Activated naive CD8-positive, alpha-beta T cell treated with anti-CD3 and anti-CD28 coated beads for 36 hours (primary cell): Measurements from ENCODE around the gene TULP4. TPM values are rescaled to one million over a fixed set of nuclear protein-coding genes. Genes with fewer than 3 reads are reported as not detected.
A peak's percentile ranks its signal among the peaks of the same experiment; 100 is the strongest.

Source experiments
- DNase-seq: peaks from one replicate; pipeline ENCODE4 v3.0.0; 2021
- H3K27ac Mint-ChIP-seq: one replicate; pipeline ENCODE4 v1.8.0; 2022; ENCODE audit warnings: mild to moderate bottlenecking, moderate library complexity, mixed read lengths
- H3K27me3 Mint-ChIP-seq: one replicate; pipeline ENCODE4 v1.8.0; 2022; ENCODE audit warnings: mild to moderate bottlenecking, mixed read lengths
- H3K36me3 Mint-ChIP-seq: one replicate; pipeline ENCODE4 v1.8.0; 2021; ENCODE audit warnings: mild to moderate bottlenecking, mixed read lengths
- H3K4me1 Mint-ChIP-seq: one replicate; pipeline ENCODE4 v1.8.0; 2021; ENCODE audit warnings: mixed read lengths
- H3K4me3 Mint-ChIP-seq: one replicate; pipeline ENCODE4 v1.8.0; 2022; ENCODE audit warnings: mild to moderate bottlenecking, moderate library complexity, mixed read lengths
- H3K9me3 Mint-ChIP-seq: one replicate; pipeline ENCODE4 v1.8.0; 2022; ENCODE audit warnings: mixed read lengths
- total RNA-seq, 2 experiments: library from RNA; stranded (reverse); gene quantifications; one replicate each; pipeline ENCODE4 v1.2.3, GENCODE V29; 2021

The TULP4 gene
- total RNA-seq, 2 experiments from 2014 or later, result 17.0 TPM

DNA sequence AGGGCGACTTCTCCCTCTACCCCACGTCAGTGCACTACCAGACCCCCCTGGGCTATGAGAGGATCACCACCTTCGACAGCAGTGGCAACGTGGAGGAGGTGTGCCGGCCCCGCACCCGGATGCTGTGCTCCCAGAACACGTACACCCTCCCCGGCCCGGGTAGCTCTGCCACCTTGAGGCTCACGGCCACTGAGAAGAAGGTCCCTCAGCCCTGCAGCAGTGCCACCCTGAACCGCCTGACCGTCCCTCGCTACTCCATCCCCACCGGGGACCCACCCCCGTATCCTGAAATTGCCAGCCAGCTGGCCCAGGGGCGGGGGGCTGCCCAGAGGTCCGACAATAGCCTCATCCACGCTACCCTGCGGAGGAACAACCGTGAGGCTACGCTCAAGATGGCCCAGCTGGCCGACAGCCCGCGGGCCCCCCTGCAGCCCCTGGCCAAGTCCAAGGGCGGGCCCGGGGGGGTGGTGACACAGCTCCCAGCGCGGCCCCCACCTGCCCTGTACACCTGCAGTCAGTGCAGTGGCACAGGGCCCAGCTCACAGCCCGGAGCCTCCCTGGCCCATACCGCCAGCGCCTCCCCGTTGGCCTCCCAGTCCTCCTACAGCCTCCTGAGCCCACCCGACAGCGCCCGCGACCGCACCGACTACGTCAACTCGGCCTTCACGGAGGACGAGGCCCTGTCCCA is 190.1 kb downstream of the TULP4 start:
- no peaks in the 10 kb centered on the region for H3K27me3 Mint-ChIP-seq
- no peak for DNase-seq
- no peaks in the 10 kb centered on the region for H3K4me1 Mint-ChIP-seq
- H3K4me3 Mint-ChIP-seq, result no peak overlapping the region
- peaks cover 9% of the 10 kb centered on the region for H3K36me3 Mint-ChIP-seq
- no peak overlapping the region for H3K27ac Mint-ChIP-seq
- H3K9me3 Mint-ChIP-seq, result no peaks in the 10 kb centered on the region

DNA sequence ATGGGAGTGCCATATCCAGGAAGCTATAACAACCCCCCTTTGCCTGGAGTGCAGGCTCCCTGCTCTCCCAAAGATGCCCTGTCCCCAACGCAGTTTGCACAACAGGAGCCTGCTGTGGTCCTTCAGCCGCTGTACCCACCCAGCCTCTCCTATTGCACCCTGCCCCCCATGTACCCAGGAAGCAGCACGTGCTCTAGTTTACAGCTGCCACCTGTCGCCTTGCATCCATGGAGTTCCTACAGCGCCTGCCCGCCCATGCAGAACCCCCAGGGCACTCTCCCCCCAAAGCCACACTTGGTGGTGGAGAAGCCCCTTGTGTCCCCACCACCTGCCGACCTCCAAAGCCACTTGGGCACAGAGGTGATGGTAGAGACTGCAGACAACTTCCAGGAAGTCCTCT is 191.0 kb downstream of the TULP4 start:
- Mint-ChIP-seq H3K4me3 (no peak overlapping the region), H3K27me3 (no peaks in the 10 kb centered on the region), H3K9me3 (no peaks in the 10 kb centered on the region), H3K36me3 (peaks cover 9% of the 10 kb centered on the region), H3K4me1 (no peaks in the 10 kb centered on the region), H3K27ac (no peak overlapping the region)
- DNase-seq, result no peak

DNA sequence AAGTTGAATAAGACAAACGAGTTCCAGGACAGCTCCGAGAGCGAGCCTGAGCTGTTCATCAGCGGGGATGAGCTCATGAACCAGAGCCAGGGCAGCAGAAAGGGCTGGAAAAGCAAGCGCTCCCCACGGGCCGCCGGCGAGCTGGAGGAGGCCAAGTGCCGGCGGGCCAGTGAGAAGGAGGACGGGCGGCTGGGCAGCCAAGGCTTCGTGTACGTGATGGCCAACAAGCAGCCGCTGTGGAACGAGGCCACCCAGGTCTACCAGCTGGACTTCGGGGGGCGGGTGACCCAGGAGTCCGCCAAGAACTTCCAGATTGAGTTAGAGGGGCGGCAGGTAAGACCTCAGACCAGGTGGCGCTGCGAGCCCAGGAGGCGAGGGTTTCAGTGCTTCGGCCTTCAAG is 191.6 kb downstream of the TULP4 start:
- no peak for DNase-seq
- Mint-ChIP-seq H3K4me1 (no peaks in the 10 kb centered on the region), H3K27ac (no peak overlapping the region), H3K4me3 (no peak overlapping the region), H3K9me3 (no peaks in the 10 kb centered on the region), H3K36me3 (peaks cover 9% of the 10 kb centered on the region), H3K27me3 (no peaks in the 10 kb centered on the region)

DNA sequence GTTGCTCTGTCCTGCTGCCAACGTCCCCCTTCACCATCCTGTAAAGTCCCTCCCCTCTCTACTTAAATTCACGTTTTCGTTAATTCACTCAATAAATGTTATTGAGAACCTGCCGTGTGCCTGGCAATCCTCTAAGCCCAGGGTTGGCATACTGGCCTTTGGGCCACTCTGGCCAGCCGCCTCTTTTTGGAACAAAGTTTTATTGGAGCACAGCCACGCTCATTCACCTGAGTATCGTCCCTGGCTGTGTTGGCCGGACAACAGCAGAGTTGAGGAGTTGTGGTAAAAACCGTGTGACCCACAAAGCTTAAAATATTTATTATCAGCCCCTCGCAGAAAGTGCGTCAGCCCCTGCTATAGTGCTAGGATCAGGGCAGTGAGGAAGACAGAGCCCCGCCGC is 192.9 kb downstream of the TULP4 start:
- no peak overlapping the region for H3K4me3 Mint-ChIP-seq
- no peaks in the 10 kb centered on the region for H3K4me1 Mint-ChIP-seq
- H3K9me3 Mint-ChIP-seq, result no peaks in the 10 kb centered on the region
- H3K36me3 Mint-ChIP-seq, result peaks cover 9% of the 10 kb centered on the region
- no peaks in the 10 kb centered on the region for H3K27me3 Mint-ChIP-seq
- no peak overlapping the region for H3K27ac Mint-ChIP-seq
- DNase-seq, result no peak

DNA sequence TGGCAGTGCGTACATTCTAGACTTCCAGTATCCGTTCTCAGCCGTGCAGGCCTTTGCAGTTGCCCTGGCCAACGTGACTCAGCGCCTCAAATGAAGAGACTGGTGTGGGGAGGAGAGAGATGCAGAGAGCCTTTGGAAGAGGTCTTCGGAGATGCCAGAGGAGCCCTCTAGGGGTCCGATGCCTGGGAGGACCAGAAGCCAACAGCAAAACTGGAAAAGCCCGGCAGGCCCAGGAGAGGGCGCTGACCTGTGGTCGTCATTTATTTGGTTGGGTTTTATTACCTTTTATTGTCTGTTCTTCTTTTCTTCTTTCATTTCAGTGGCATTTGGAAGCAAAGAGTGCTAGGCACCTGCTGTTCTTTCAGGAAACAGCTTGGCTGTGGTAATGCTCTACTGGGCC is 194.3 kb downstream of the TULP4 start:
- Mint-ChIP-seq H3K36me3 (peaks cover 9% of the 10 kb centered on the region), H3K27me3 (no peaks in the 10 kb centered on the region), H3K27ac (no peak overlapping the region), H3K4me3 (no peak overlapping the region), H3K9me3 (no peaks in the 10 kb centered on the region), H3K4me1 (no peaks in the 10 kb centered on the region)
- DNase-seq, result no peak

DNA sequence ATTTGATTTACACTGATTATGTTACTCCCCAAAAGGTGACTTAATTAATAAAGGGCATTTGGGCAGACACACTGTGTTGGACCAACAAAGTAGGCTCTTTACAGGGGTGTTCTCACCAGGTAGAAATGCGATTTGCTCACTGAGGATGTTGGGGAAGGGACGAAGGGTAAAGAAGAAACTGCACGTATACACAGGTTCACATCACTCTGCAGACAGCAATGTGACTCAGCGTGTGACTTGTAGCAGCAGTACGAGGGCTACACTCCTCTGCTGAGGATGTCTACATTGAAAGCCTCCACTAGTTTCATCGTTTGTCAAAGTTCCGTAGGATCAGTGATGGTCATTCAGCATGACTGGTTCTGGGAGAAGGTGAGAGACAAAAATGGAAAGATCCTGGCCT is 194.9 kb downstream of the TULP4 start:
- no peak overlapping the region for H3K27ac Mint-ChIP-seq
- peaks cover 9% of the 10 kb centered on the region for H3K36me3 Mint-ChIP-seq
- no peak for DNase-seq
- H3K4me1 Mint-ChIP-seq, result no peaks in the 10 kb centered on the region
- H3K9me3 Mint-ChIP-seq, result no peaks in the 10 kb centered on the region
- H3K4me3 Mint-ChIP-seq, result no peak overlapping the region
- H3K27me3 Mint-ChIP-seq, result no peaks in the 10 kb centered on the region

DNA sequence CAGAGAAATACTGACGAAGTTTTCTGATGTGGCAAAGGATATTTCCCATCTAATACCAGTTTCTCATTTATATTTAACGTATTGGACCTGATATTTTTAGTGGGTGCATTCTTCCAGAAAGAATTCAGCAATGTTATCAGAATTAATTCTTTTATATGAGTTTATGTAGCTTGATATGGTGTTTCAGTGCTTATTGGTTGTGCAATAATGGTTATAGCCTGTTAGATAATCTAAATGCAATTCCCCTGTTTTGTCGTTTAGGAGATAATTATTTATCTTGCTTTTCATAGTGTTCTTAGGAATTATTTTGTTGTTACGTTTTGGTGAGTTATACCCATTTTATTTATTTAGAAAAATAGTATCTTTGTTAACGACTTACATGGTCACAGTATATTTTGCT is 196.2 kb downstream of the TULP4 start:
- DNase-seq, result no peak
- H3K4me1 Mint-ChIP-seq, result no peaks in the 10 kb centered on the region
- H3K27me3 Mint-ChIP-seq, result no peaks in the 10 kb centered on the region
- H3K4me3 Mint-ChIP-seq, result no peak overlapping the region
- H3K36me3 Mint-ChIP-seq, result peaks cover 4% of the 10 kb centered on the region
- H3K27ac Mint-ChIP-seq, result no peak overlapping the region
- H3K9me3 Mint-ChIP-seq, result no peaks in the 10 kb centered on the region

DNA sequence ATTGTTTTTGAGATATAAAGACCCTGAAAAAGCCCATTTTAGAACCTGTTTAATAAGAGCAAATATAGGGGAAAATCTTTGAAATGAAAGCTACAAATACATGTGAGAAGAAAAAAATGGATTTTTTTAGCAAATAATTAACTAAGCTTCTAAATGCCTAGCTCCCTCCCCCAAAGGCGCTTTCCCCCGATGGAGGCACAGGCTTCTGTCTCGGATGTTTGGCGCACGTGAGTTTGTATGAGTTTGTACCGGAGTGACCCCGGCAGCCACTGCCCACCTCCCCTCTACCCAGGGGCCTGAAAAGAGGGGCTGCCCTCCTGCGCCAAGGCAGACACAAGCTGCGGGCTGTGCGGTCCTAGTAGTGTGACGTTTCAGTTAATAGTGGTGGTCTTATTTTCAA is 197.2 kb downstream of the TULP4 start:
- DNase-seq, result no peak
- Mint-ChIP-seq H3K27ac (no peak overlapping the region), H3K4me1 (peaks cover 7% of the 10 kb centered on the region), H3K4me3 (no peak overlapping the region), H3K9me3 (no peaks in the 10 kb centered on the region), H3K27me3 (no peaks in the 10 kb centered on the region), H3K36me3 (peaks cover 3% of the 10 kb centered on the region)

DNA sequence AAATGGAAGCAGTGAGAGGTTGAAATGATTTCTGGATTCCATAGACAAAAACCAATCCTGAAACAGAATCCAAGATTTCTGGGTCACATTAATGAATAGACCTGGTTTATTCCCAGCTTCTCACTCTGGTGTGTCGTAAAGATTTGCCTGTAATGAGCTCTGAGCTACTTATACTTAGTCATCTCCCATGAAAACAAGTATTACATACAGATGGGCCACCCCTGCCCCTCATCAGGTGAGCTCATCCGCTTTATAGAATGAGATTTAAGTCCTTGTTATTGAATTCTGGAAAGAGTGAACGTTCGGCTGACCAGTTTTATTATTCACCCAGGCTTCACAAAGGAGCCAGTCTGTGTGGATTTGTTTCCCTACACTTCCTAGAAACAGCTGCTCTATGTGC is 200.5 kb downstream of the TULP4 start:
- peaks cover 25% of the 10 kb centered on the region for H3K27me3 Mint-ChIP-seq
- no peaks in the 10 kb centered on the region for H3K36me3 Mint-ChIP-seq
- H3K4me1 Mint-ChIP-seq, result peaks cover 20% of the 10 kb centered on the region
- no peak overlapping the region for H3K4me3 Mint-ChIP-seq
- DNase-seq, result no peak
- no peaks in the 10 kb centered on the region for H3K9me3 Mint-ChIP-seq
- H3K27ac Mint-ChIP-seq, result no peak overlapping the region

DNA sequence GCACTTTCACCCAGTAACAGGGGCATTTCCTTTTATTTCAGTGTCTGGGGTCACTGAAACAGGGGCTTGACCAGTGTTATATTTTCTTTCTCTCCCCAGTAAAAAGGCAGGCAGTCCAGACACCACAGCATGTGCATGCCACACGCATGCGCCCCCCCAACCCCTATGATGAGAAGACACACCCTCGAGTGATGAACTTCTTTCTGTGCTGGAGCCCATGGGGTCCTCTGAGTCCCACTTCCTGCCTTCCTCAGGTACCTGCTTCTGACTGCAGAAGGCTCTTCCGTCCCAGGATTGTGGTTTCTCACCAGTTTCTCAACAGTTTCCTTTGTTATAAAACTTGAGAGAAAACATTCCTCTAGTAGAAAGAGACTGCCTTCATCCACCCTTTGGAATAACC is 201.9 kb downstream of the TULP4 start:
- no peak overlapping the region for H3K4me3 Mint-ChIP-seq
- H3K4me1 Mint-ChIP-seq, result peaks cover 27% of the 10 kb centered on the region
- H3K9me3 Mint-ChIP-seq, result no peaks in the 10 kb centered on the region
- H3K27ac Mint-ChIP-seq, result no peak overlapping the region
- H3K27me3 Mint-ChIP-seq, result peaks cover 35% of the 10 kb centered on the region
- DNase-seq, result no peak
- H3K36me3 Mint-ChIP-seq, result no peaks in the 10 kb centered on the region

DNA sequence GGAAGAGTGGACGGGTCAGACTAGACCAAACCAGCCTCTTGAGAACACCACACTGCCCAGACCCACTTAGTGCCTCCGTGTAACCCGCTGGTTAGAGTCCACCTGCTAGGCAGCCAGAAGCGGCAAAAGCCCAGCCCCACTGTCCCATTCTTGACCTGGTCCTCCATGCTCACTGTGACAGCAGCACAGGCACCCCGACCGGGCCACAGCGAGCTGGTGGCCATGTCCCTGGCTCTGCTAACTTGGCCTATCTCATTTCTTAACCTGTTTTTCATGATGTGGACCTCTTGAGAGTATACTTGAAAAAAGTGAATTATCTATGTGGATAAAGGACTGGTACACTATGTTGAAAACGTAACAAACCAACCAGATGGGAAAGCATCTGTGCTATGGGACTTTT is 202.7 kb downstream of the TULP4 start:
- H3K36me3 Mint-ChIP-seq, result no peaks in the 10 kb centered on the region
- no peak overlapping the region for H3K27ac Mint-ChIP-seq
- peaks cover 27% of the 10 kb centered on the region for H3K4me1 Mint-ChIP-seq

DNA sequence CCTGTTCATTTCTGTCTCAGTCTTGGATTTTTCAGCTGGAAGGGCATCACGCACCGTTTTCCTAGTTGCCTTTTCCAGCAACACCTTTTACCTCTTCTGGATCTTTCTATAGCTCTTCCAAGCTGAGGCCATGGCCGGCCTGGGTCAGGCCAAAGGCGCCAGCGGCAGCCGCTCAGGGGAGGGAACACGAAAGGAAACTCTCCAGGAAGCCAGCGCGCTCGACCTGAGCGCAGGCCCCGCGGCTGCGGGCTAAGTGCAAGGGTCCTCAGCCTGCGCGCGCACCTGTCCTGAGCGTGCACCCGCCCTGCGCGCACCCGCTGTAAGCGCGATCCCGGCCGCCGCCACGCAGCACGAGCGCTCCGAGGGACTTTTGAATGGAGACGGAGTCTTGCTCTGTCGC is 203.8 kb downstream of the TULP4 start:
- DNase-seq, result no peak
- Mint-ChIP-seq H3K27ac (no peak overlapping the region), H3K9me3 (no peaks in the 10 kb centered on the region), H3K4me1 (peaks cover 27% of the 10 kb centered on the region), H3K36me3 (no peaks in the 10 kb centered on the region), H3K4me3 (no peak overlapping the region), H3K27me3 (peaks cover 53% of the 10 kb centered on the region)

More for the DNA sequence above, 202.7 kb downstream of the TULP4 start:
- DNase-seq, result no peak
- H3K9me3 Mint-ChIP-seq, result no peaks in the 10 kb centered on the region
- no peak overlapping the region for H3K4me3 Mint-ChIP-seq
- H3K27me3 Mint-ChIP-seq, result peaks cover 42% of the 10 kb centered on the region

DNA sequence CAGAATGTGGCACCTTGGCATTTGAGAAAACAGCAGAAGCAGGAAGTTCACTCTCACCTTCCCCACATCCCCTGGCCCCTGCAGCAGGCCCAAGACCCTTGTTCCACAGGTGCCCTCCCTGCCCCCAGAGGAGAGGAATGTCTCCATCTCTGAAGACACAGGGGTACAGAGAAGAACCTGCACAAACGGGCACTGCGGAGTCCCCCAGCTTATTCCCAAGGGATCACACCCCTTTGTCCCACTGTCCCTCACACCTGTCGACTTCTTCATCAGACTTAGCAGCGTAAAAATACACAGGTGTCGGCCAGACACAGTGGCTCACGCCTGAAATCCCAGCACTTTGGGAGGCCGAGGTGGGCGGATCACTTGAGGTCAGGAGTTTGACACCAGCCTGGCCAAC is 204.8 kb downstream of the TULP4 start:
- no peak overlapping the region for H3K4me3 Mint-ChIP-seq
- H3K4me1 Mint-ChIP-seq, result peaks cover 27% of the 10 kb centered on the region
- H3K27me3 Mint-ChIP-seq, result peaks cover 56% of the 10 kb centered on the region
- H3K36me3 Mint-ChIP-seq, result no peaks in the 10 kb centered on the region
- no peak overlapping the region for H3K27ac Mint-ChIP-seq
- no peak for DNase-seq
- H3K9me3 Mint-ChIP-seq, result no peaks in the 10 kb centered on the region

DNA sequence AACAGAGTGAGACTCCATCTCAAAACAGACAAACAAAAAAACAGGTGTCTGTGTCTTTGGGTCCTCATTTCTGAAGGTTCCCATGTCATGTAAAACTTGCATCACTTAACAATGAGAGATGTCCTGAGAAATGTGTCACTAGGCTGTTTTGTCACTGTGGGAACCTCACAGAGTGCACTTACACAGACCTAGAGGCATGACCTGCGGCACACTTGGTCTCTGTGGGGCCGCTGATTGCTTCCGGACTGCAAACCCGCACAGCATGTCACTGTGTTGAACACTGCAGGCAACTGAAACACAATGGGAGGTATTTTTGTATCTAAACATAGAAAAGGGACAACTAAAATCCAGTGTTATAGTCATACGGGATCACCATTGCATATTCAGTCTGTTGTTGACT is 205.3 kb downstream of the TULP4 start:
- Mint-ChIP-seq H3K4me3 (no peak overlapping the region), H3K27ac (no peak overlapping the region), H3K4me1 (peaks cover 27% of the 10 kb centered on the region), H3K36me3 (no peaks in the 10 kb centered on the region), H3K9me3 (no peaks in the 10 kb centered on the region), H3K27me3 (peaks cover 57% of the 10 kb centered on the region)
- DNase-seq, result no peak

DNA sequence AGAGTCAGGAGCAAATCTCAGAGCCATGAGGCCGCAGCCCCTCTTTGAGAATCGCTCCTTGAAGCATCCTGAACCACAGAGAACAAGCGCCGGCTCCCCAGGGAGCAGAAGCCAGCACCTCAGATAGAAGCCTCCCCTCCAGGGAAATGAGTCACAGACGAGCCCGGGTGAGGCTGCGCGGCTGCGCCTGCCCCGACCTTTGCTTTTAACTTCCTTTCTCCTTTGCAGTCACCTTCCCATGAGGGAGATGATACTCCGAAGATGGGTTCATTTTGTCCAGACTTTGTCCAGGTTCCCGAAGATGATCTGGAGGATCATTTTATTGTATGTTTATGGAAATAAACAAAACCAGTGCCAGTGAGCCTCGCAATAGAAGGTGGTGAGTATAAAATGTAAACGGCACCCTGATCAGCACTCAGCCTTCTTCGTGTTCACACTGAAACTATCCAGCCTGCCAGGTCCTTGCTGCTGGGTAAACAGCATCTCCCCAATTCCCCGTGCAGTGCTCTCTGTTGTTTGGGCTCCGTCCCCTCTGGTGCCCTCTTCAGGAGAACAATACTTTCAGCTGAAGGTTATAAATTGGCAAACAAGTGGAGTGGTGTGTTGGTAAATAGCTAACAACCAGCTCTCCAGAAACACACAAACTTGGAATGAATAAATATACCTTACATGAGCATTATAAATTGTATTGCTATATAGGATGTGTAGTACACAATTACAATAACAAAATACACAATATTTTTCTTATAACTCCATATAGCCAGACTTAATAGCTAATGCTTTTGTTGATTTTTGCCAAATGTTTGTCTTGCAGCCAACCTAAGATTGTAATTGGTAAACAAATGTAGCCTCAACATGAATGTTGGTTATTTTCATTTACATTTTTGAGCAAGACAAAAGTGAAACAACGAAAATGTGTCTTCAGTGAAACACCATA is 206.2 kb downstream of the TULP4 start:
- peaks cover 27% of the 10 kb centered on the region for H3K4me1 Mint-ChIP-seq
- DNase-seq, result peak; percentile 53
- no peaks in the 10 kb centered on the region for H3K36me3 Mint-ChIP-seq
- H3K4me3 Mint-ChIP-seq, result peak overlapping the region; percentile 75
- peak overlapping the region; percentile 6 for H3K27ac Mint-ChIP-seq
- no peaks in the 10 kb centered on the region for H3K9me3 Mint-ChIP-seq
- H3K27me3 Mint-ChIP-seq, result peaks cover 65% of the 10 kb centered on the region

DNA sequence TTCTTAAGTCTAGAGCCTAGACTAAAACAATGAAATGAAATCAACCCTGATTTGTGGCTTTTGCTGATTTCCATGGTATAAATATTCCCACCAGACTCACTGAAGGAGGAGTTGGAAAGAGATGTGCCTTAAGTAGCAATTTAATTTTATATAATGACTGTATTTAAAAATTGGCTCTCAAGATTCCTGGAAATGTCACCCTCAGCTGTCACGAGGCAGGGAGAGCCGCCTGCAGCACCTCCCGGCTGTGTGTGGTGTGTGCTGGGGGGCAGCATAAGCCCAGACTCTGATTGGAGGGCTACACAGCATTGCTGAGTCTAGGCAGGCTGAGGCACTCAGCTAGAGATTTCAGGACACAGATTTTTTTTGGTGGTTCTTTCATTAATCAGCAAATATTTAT is 207.0 kb downstream of the TULP4 start:
- Mint-ChIP-seq H3K9me3 (no peaks in the 10 kb centered on the region), H3K27me3 (peaks cover 74% of the 10 kb centered on the region), H3K36me3 (no peaks in the 10 kb centered on the region), H3K4me1 (peaks cover 22% of the 10 kb centered on the region), H3K4me3 (no peak overlapping the region), H3K27ac (no peak overlapping the region)
- DNase-seq, result no peak
